GM18858 (cell line): ENCODE measurements around the gene ZMAT3.
"Not testable (repeated sequence)": the region's sequence is repeated elsewhere in the genome, so short reads cannot be mapped to it uniquely, and the experiment has no call there.

Experiments used
- ATAC-seq: cut with Tn5 transposase; IDR thresholded peaks from one replicate; pipeline ENCODE4 v1.9.1; 2021; ENCODE audit not compliant: unreplicated experiment

The ZMAT3 gene

GRCh38 chr3:179071323-179072099 lies at the start of gene ZMAT3:
TSS of gene ZMAT3 (minus strand) at chr3:179071809. CDS start at chr3:179067752, 4,057 bp downstream.
- ATAC-seq: peak; percentile 38

GRCh38 chr3:179116816-179117215 lies 45.2 kb upstream of the ZMAT3 start:
- no peak for ATAC-seq

- not testable (repeated sequence) for ATAC-seq
Measured at GRCh38 chr3:179115444-179115843, 43.8 kb upstream of the ZMAT3 start.

- no peak for ATAC-seq
Measured at GRCh38 chr3:179113903-179114302, 42.3 kb upstream of the ZMAT3 start.

- no peak for ATAC-seq
Measured at GRCh38 chr3:179108086-179108485, 36.5 kb upstream of the ZMAT3 start.

- ATAC-seq: no peak
Measured at GRCh38 chr3:179107617-179108016, 36.0 kb upstream of the ZMAT3 start.

- ATAC-seq: no peak
Measured at GRCh38 chr3:179105881-179106280, 34.3 kb upstream of the ZMAT3 start.

- no peak for ATAC-seq
Measured at GRCh38 chr3:179100652-179101051, 29.0 kb upstream of the ZMAT3 start.

GRCh38 chr3:179098388-179099077 lies 26.9 kb upstream of the ZMAT3 start:
- no peak for ATAC-seq

GRCh38 chr3:179093807-179094206 lies 22.2 kb upstream of the ZMAT3 start:
- ATAC-seq: no peak

- ATAC-seq: peak; percentile 80
Measured at GRCh38 chr3:179091113-179091512, 19.5 kb upstream of the ZMAT3 start.

GRCh38 chr3:179088306-179088705 lies 16.7 kb upstream of the ZMAT3 start:
- no peak for ATAC-seq

- ATAC-seq: peak; percentile 68
Measured at GRCh38 chr3:179083977-179084376, 12.4 kb upstream of the ZMAT3 start.

- no peak for ATAC-seq
Measured at GRCh38 chr3:179082416-179082815, 10.8 kb upstream of the ZMAT3 start.

GRCh38 chr3:179081885-179082284 lies 10.3 kb upstream of the ZMAT3 start:
- no peak for ATAC-seq

GRCh38 chr3:179079537-179079936 lies 7.9 kb upstream of the ZMAT3 start:
- no peak for ATAC-seq

GRCh38 chr3:179076243-179077027 lies 4.8 kb upstream of the ZMAT3 start:
- peak; percentile 51 for ATAC-seq

- ATAC-seq: peak; percentile 33
Measured at GRCh38 chr3:179074656-179075055, 3.0 kb upstream of the ZMAT3 start.

GRCh38 chr3:179073816-179074215 lies 2.2 kb upstream of the ZMAT3 start:
- no peak for ATAC-seq

- peak; percentile 9 for ATAC-seq
Measured at GRCh38 chr3:179072100-179072438, 460 bp upstream of the ZMAT3 start.

- no peak for ATAC-seq
Measured at GRCh38 chr3:179071027-179071322, 634 bp downstream of the ZMAT3 start.
